Activated CD8-positive, alpha-beta T cell treated with anti-CD3 and anti-CD28 coated beads, Interleukin-2, amount 10 ng/mL, durations not matched to agents 7 days and 5 days (primary cell): ENCODE measurements around the gene DCAF8L1. TPM values are rescaled to one million over a fixed set of nuclear protein-coding genes. Genes with fewer than 3 reads are reported as not detected.
"Not testable (repeated sequence)": the region's sequence is repeated elsewhere in the genome, so short reads cannot be mapped to it uniquely, and the experiment has no call there.

Experiments used
- ATAC-seq: fragments of 150-1000 bp; cut with Tn5 transposase; one replicate; pipeline ENCODE4 v1.10.0; 2021; ENCODE audit warnings: moderate library complexity
- CTCF ChIA-PET: fragments of 350-600 bp; sonication (Branson Sonifier 250); formaldehyde crosslinking; loops from one replicate; lab custom pipeline; 2021; ENCODE audit warnings: antibody characterized with exemption; lab: Charles Lee
- POLR2A ChIA-PET: fragments of 350-600 bp; sonication (Branson Sonifier 250); formaldehyde crosslinking; loops from one replicate; lab custom pipeline; 2021; ENCODE audit warnings: antibody characterized with exemption; lab: Charles Lee
- DNase-seq: peaks from one replicate; pipeline ENCODE4 v3.0.0-alpha.2; 2020
- H3K27ac Mint-ChIP-seq: one replicate; pipeline ENCODE4 v1.8.0; 2021; ENCODE audit warnings: mild to moderate bottlenecking, mixed read lengths
- H3K27me3 Mint-ChIP-seq: one replicate; pipeline ENCODE4 v1.8.0; 2021; ENCODE audit warnings: low read depth, mixed read lengths
- H3K36me3 Mint-ChIP-seq: one replicate; pipeline ENCODE4 v1.8.0; 2021; ENCODE audit warnings: low read depth, mixed read lengths
- H3K4me1 Mint-ChIP-seq: one replicate; pipeline ENCODE4 v1.8.0; 2021; ENCODE audit warnings: low read depth, mixed read lengths
- H3K4me3 Mint-ChIP-seq: one replicate; pipeline ENCODE4 v1.8.0; 2021; ENCODE audit warnings: mild to moderate bottlenecking, mixed read lengths
- H3K9me3 Mint-ChIP-seq: one replicate; pipeline ENCODE4 v1.8.0; 2022; ENCODE audit warnings: mixed read lengths; ENCODE audit not compliant: insufficient read depth
- total RNA-seq, 2 experiments: library from RNA; stranded (reverse); gene quantifications; one replicate each; pipeline ENCODE4 v1.2.3, GENCODE V29; 2021

DCAF8L1 gene
- total RNA-seq, 2 experiments from 2014 or later = not detected

DNA sequence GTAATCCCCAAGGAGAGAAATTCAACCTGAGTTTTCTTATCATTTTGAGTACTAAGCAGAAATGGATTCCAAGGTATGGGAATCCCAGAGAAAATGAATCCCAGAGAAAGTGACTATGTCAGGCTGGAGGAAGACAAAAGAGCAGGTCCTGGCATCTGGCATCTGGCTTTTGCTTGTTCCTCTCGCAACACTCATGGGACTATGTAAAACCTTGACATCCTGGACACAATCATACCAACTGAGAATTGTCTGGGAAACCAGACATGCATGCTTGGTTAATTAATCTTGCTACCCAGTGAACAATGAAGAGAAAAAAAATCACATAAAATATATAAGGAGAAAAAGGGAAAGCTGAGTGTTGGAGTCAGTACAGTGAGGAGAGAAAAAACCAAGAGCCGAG is 12.9 kb downstream of the DCAF8L1 start:
- Mint-ChIP-seq H3K4me1 (no peaks in the 10 kb centered on the region), H3K9me3 (no peaks in the 10 kb centered on the region), H3K4me3 (no peak overlapping the region), H3K27me3 (no peaks in the 10 kb centered on the region), H3K27ac (no peak overlapping the region), H3K36me3 (no peaks in the 10 kb centered on the region)
- ChIA-PET POLR2A (no interaction called here), CTCF (no interaction called here)
- no peak for DNase-seq
- no peak for ATAC-seq

DNA sequence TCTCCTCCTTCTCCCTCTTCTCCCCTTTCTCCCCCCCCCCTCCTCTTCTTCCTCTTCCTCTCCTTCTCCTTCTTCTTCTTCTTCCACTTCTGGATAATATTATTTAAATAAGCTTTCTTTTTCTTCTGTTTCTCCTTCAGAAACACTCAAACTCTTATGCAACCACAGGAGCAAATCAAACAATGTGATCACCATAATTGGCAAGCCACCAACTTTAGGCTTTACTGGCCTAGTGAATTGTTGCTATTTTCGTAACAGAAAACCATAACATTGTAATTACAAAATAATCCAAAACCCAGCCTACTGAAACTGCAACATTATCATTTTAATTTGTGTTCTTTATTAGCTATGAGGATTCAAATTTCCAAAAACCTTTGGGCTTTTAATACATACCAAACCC is 14.3 kb downstream of the DCAF8L1 start:
- ChIA-PET CTCF (no interaction called here), POLR2A (no interaction called here)
- Mint-ChIP-seq H3K4me3 (no peak overlapping the region), H3K27me3 (no peaks in the 10 kb centered on the region), H3K4me1 (no peaks in the 10 kb centered on the region), H3K9me3 (no peaks in the 10 kb centered on the region), H3K27ac (no peak overlapping the region), H3K36me3 (no peaks in the 10 kb centered on the region)
- ATAC-seq (no peak), DNase-seq (no peak)

DNA sequence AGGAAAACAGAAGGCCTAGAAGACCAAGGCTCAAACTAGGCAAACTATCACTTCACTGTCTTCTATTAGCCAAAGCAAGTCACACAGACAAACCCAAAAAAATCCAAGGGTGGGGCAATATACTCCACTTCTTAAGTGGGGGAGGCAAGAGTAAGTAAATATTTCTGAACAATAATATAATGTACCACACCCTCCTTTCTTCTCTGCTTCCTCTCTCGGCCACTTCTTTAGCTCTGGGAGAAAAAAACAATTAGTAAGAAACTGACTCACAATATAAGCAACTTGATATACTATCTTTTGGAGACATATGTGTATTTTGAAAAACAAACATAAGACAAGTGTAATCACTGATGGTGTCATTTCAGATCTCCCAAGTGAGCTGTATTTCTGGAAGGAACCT is 14.8 kb downstream of the DCAF8L1 start:
- CTCF ChIA-PET = no interaction called here
- Mint-ChIP-seq H3K4me1 (no peaks in the 10 kb centered on the region), H3K27ac (no peak overlapping the region), H3K4me3 (no peak overlapping the region), H3K27me3 (no peaks in the 10 kb centered on the region), H3K9me3 (no peaks in the 10 kb centered on the region), H3K36me3 (no peaks in the 10 kb centered on the region)
- POLR2A ChIA-PET = no interaction called here
- DNase-seq (no peak), ATAC-seq (no peak)

DNA sequence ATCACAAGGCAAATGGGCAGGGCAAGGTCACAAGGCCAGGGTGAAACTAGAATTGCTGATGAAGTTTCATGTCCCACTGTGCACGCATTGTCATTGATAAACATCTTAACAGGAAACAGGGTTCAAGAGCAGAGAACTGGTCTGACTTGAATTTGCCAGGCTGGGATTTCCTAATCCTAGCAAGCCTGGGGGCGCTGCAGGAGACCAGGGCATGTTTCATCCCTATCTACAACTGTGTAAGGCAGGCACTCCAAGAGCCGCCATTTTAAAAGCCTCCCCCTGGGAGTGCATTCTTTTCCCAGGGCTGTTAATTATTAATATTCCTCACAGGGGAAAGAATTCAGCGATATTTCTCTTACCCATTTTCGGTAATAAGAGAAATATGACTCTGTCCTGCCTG is 15.9 kb downstream of the DCAF8L1 start:
- POLR2A ChIA-PET, H3K4me1 Mint-ChIP-seq, ATAC-seq, H3K36me3 Mint-ChIP-seq, H3K4me3 Mint-ChIP-seq, H3K9me3 Mint-ChIP-seq, DNase-seq, H3K27me3 Mint-ChIP-seq, CTCF ChIA-PET, H3K27ac Mint-ChIP-seq: not testable (repeated sequence)

DNA sequence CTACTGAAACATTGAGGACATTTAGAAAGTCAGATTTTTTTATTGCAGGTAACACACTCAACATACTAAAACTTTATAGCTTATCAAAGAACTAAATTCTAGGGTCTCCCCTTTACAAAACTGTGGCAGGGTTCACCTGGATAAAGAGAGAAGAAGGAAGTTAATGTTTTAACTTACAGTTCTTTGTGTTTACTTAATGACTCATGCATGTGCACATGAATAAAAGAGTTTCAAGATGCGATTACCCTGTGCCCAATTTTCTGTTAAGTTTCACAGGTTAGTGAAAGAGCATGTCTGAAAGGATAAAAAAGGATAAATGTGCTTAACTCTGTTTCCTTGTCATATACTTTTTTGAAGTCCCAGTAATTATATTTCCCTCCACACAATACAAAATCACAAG is 16.8 kb downstream of the DCAF8L1 start:
- ATAC-seq = no peak
- POLR2A ChIA-PET = no interaction called here
- no peak overlapping the region for H3K27ac Mint-ChIP-seq

DNA sequence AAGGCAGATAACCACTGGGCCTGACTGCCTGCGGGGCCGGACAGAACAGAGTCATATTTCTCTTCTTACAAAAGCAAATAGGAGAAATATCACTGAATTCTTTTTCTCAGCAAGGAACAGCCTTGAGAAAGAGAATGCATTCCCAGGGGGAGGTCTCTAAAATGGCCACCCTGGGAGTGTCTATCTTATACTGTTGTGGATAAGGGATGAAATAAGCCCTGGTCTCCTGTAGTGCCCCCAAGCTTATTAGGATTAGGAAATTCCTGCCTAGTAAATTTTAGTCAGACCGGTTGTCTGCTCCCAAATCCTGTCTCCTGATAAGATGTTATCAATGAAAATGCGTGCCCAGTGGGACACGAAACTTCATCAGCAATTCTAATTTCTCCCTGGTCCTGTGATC is 20.8 kb downstream of the DCAF8L1 start:
- ATAC-seq, H3K9me3 Mint-ChIP-seq, H3K4me1 Mint-ChIP-seq, H3K27ac Mint-ChIP-seq, CTCF ChIA-PET, H3K27me3 Mint-ChIP-seq, H3K4me3 Mint-ChIP-seq, POLR2A ChIA-PET, DNase-seq, H3K36me3 Mint-ChIP-seq: not testable (repeated sequence)

More for the DNA sequence above, 16.8 kb downstream of the DCAF8L1 start:
- Mint-ChIP-seq H3K27me3 (no peaks in the 10 kb centered on the region), H3K4me3 (no peak overlapping the region), H3K9me3 (no peaks in the 10 kb centered on the region), H3K36me3 (no peaks in the 10 kb centered on the region), H3K4me1 (no peaks in the 10 kb centered on the region)
- CTCF ChIA-PET = no interaction called here
- DNase-seq = no peak

DNA sequence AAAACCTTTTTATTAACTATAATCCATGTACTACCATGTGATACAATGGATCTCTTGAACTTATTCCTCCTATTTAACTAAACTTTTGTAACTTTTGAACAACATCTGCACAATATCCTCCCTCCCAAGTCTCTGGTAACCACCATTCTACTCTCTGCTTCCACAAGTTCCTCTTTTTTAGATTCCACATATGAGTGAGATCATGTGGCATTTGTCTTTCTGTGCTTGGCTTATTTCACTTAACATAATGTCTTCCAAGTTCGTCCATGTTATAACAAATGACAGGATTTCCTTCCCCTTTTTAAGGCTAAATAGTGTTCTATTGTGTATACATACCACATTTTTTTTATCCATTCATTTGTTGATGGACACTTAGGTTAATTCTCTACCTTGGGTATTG is 28.1 kb downstream of the DCAF8L1 start:
- POLR2A ChIA-PET = no interaction called here
- H3K4me3 Mint-ChIP-seq = no peak overlapping the region
- no peaks in the 10 kb centered on the region for H3K27me3 Mint-ChIP-seq
- CTCF ChIA-PET = no interaction called here
- DNase-seq (no peak), ATAC-seq (no peak)
- no peak overlapping the region for H3K27ac Mint-ChIP-seq
- H3K9me3 Mint-ChIP-seq = no peaks in the 10 kb centered on the region
- H3K36me3 Mint-ChIP-seq = no peaks in the 10 kb centered on the region
- H3K4me1 Mint-ChIP-seq = no peaks in the 10 kb centered on the region

DNA sequence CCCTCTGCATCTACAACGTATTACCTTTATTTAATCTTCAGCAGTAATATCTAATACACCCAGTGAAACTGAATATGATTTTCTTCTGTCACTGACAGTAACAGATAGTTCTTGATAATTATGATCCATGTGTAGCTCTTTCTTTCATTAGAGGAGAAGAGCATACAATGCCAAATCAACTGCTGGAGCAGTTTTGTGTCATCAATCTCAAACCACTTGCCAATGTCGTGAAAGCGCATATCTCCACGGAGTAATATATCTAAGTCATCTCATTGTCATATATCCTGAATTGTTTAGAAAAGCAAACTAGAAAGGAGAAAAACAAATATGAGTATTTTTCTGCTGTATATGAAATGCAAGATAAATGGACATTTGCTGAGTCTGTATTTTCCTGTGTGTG is 47.9 kb downstream of the DCAF8L1 start:
- Mint-ChIP-seq H3K27ac (no peak overlapping the region), H3K9me3 (no peaks in the 10 kb centered on the region), H3K4me3 (no peak overlapping the region), H3K36me3 (no peaks in the 10 kb centered on the region), H3K4me1 (no peaks in the 10 kb centered on the region), H3K27me3 (no peaks in the 10 kb centered on the region)
- ChIA-PET POLR2A (no interaction called here), CTCF (no interaction called here)
- ATAC-seq (no peak), DNase-seq (no peak)

Other genes with a start within 250 kb of the DCAF8L1 start
- not detected for gene MAGEB10, start 173.5 kb downstream of the DCAF8L1 start, total RNA-seq